Spinal cord (tissue), 10 donors: ENCODE data around the gene OSBPL8. TPM values are rescaled to one million over a fixed set of nuclear protein-coding genes. Genes with fewer than 3 reads are reported as not detected.
A peak's percentile ranks its signal among the peaks of the same experiment; 100 is the strongest.
"Not testable (repeated sequence)": the region's sequence is repeated elsewhere in the genome, so short reads cannot be mapped to it uniquely, and the experiment has no call there.

Source experiments
- DNase-seq, 6 donors: peaks; one replicate each; pipeline versions ENCODE4 v3.0.0 to v3.0.0-alpha.2; 2013 to 2015; ENCODE audit warnings: low spot score in 6 of 6, low read depth in 4 of 6
- H3K27ac ChIP-seq: one replicate; pipeline ENCODE4 v1.5.1; 2013; ENCODE audit warnings: low read depth, low read length, control low read depth
- H3K27me3 ChIP-seq: one replicate; pipeline ENCODE4 v1.6.1; 2013; ENCODE audit warnings: low read length; ENCODE audit not compliant: control insufficient read depth, insufficient read depth
- H3K36me3 ChIP-seq: one replicate; pipeline ENCODE4 v1.6.1; 2013; ENCODE audit warnings: low read length; ENCODE audit not compliant: control insufficient read depth, insufficient read depth
- H3K4me1 ChIP-seq: one replicate; pipeline ENCODE4 v1.6.1; 2013; ENCODE audit warnings: low read length; ENCODE audit not compliant: control insufficient read depth, insufficient read depth
- H3K4me3 ChIP-seq: one replicate; pipeline ENCODE4 v1.5.1; 2013; ENCODE audit warnings: low read depth, low read length, control low read depth
- H3K9me3 ChIP-seq: one replicate; pipeline ENCODE4 v1.6.1; 2013; ENCODE audit warnings: low read length; ENCODE audit not compliant: control insufficient read depth, insufficient read depth
- WGBS: methylation state at CpG from one replicate; pipeline ENCODE4 v1.1.5; 2013; ENCODE audit warnings: missing lambda C conversion rate; ENCODE audit not compliant: insufficient coverage; 5-methylcytosine and 5-hydroxymethylcytosine counted together
- polyA plus RNA-seq, 2 donors: library from polyadenylated mRNA; unstranded; fragments of 120-200 nt; gene quantifications; one replicate each; pipeline ENCODE4 v1.2.1, GENCODE V29; 2013; ENCODE audit not compliant: insufficient read length in 2 of 2
- total RNA-seq, 2 donors: library from RNA; depleted of rRNA in 1 of 2; stranded (reverse); fragments of 120-200 nt in 1 of 2; fragments of >200 nt in 1 of 2; gene quantifications; one replicate each; pipeline versions ENCODE4 v1.2.3 to v1.2.4, GENCODE V29; 2013 to 2014
- donor health status: healthy.

Gene OSBPL8
- total and polyA plus RNA-seq, 4 donors = 34.1 to 149 (median 56.9) TPM

- not testable (repeated sequence) for H3K4me3 ChIP-seq, DNase-seq, H3K27me3 ChIP-seq, H3K9me3 ChIP-seq, H3K4me1 ChIP-seq, H3K27ac ChIP-seq
- WGBS = 100% methylated on average over 2 of the region's 5 CpGs
- peaks cover 20% of the 10 kb centered on the region for H3K36me3 ChIP-seq
Measured at GRCh38 chr12:76364131-76364530, 195.4 kb downstream of the OSBPL8 start.

GRCh38 chr12:76360316-76360715 lies 199.3 kb downstream of the OSBPL8 start:
- Histone ChIP-seq H3K4me1 (no peaks in the 10 kb centered on the region), H3K27ac (no peak overlapping the region), H3K4me3 (no peak overlapping the region), H3K36me3 (peaks cover 11% of the 10 kb centered on the region), H3K9me3 (no peaks in the 10 kb centered on the region), H3K27me3 (no peaks in the 10 kb centered on the region)
- no peak for DNase-seq
- 94% methylated on average over 9 of the region's 9 CpGs for WGBS

- DNase-seq = no peak
- H3K4me1 ChIP-seq = no peaks in the 10 kb centered on the region
- no peak overlapping the region for H3K4me3 ChIP-seq
- H3K9me3 ChIP-seq = no peaks in the 10 kb centered on the region
- no peak overlapping the region for H3K27ac ChIP-seq
- no peaks in the 10 kb centered on the region for H3K27me3 ChIP-seq
- WGBS = no CpG with 5 or more reads among the region's 1 CpG
- peaks cover 8% of the 10 kb centered on the region for H3K36me3 ChIP-seq
Measured at GRCh38 chr12:76356071-76356470, 203.5 kb downstream of the OSBPL8 start.

- peak within 1 kb of the TSS; percentile 95 for H3K27ac ChIP-seq
- peak; percentile 76 to 97 (median 85) for DNase-seq
- peak within 1 kb of the TSS; percentile 95 for H3K4me3 ChIP-seq
- H3K4me1 ChIP-seq = peaks cover 9% of the 10 kb centered on the region
- WGBS = under 1% methylated on average over 44 of the region's 49 CpGs
- H3K9me3 ChIP-seq = no peaks in the 10 kb centered on the region
- H3K36me3 ChIP-seq = no peaks in the 10 kb centered on the region
- no peaks in the 10 kb centered on the region for H3K27me3 ChIP-seq
Measured at GRCh38 chr12:76348079-76348901, 211.3 kb downstream of the OSBPL8 start, which contains the start of gene BBS10. BBS10 (minus strand) TSS chr12:76348415; CDS start chr12:76348358, 57 bp downstream.

GRCh38 chr12:76346798-76347420 lies 212.7 kb downstream of the OSBPL8 start:
- no peaks in the 10 kb centered on the region for H3K9me3 ChIP-seq
- DNase-seq = peak in 5 of 6 donors; percentile 31 to 86 (median 50)
- 0% methylated on average over 2 of the region's 4 CpGs for WGBS
- peaks cover 9% of the 10 kb centered on the region for H3K4me1 ChIP-seq
- peak overlapping the region; percentile 95 for H3K27ac ChIP-seq
- H3K4me3 ChIP-seq = peak overlapping the region; percentile 95
- no peaks in the 10 kb centered on the region for H3K36me3 ChIP-seq
- no peaks in the 10 kb centered on the region for H3K27me3 ChIP-seq

GRCh38 chr12:76346236-76346635 lies 213.3 kb downstream of the OSBPL8 start:
- Histone ChIP-seq H3K27me3 (no peaks in the 10 kb centered on the region), H3K4me1 (peaks cover 9% of the 10 kb centered on the region), H3K4me3 (no peak overlapping the region), H3K36me3 (no peaks in the 10 kb centered on the region), H3K27ac (no peak overlapping the region), H3K9me3 (no peaks in the 10 kb centered on the region)
- WGBS = no CpG with 5 or more reads among the region's 4 CpGs
- DNase-seq = no peak

- Histone ChIP-seq H3K4me1 (peaks cover 9% of the 10 kb centered on the region), H3K9me3 (no peaks in the 10 kb centered on the region), H3K27ac (no peak overlapping the region), H3K4me3 (no peak overlapping the region), H3K27me3 (no peaks in the 10 kb centered on the region), H3K36me3 (no peaks in the 10 kb centered on the region)
- no peak for DNase-seq
- 100% methylated on average over 1 of the region's 1 CpG for WGBS
Measured at GRCh38 chr12:76345569-76345968, 214.0 kb downstream of the OSBPL8 start.

- H3K4me3 ChIP-seq = no peak overlapping the region
- no peaks in the 10 kb centered on the region for H3K36me3 ChIP-seq
- no peak overlapping the region for H3K27ac ChIP-seq
- 92% methylated on average over 3 of the region's 5 CpGs for WGBS
- H3K4me1 ChIP-seq = no peaks in the 10 kb centered on the region
- H3K9me3 ChIP-seq = no peaks in the 10 kb centered on the region
- DNase-seq = no peak
- no peaks in the 10 kb centered on the region for H3K27me3 ChIP-seq
Measured at GRCh38 chr12:76341436-76342030, 218.0 kb downstream of the OSBPL8 start.

- no peak overlapping the region for H3K27ac ChIP-seq
- no peaks in the 10 kb centered on the region for H3K27me3 ChIP-seq
- no peak overlapping the region for H3K4me3 ChIP-seq
- H3K4me1 ChIP-seq = no peaks in the 10 kb centered on the region
- 81% methylated on average over 3 of the region's 9 CpGs for WGBS
- H3K36me3 ChIP-seq = no peaks in the 10 kb centered on the region
- no peaks in the 10 kb centered on the region for H3K9me3 ChIP-seq
- no peak for DNase-seq
Measured at GRCh38 chr12:76340680-76341435, 218.7 kb downstream of the OSBPL8 start.
